Peyer's patch (tissue), 4 donors: Measurements from ENCODE around the gene PGD. TPM values are rescaled to one million over a fixed set of nuclear protein-coding genes. Genes with fewer than 3 reads are reported as not detected.

Source experiments
- DNase-seq, 3 donors: peaks; one replicate each; pipeline ENCODE4 v3.0.0-alpha.2; 2017 to 2019
- H3K27ac ChIP-seq, 4 donors: fragments of 200-600 bp; sonication (generic); one replicate each; pipeline ENCODE4 v1.5.1; 2016 to 2019
- H3K27me3 ChIP-seq, 2 donors: fragments of 200-600 bp; sonication (generic); one replicate each; pipeline ENCODE4 v1.5.1; 2019
- H3K36me3 ChIP-seq, 3 donors: fragments of 200-600 bp; sonication (generic); one replicate each; pipeline ENCODE4 v1.5.1; 2016 to 2019
- H3K4me1 ChIP-seq, 4 donors: fragments of 200-600 bp; sonication (generic); one replicate each; pipeline ENCODE4 v1.5.1; 2016 to 2019
- H3K4me3 ChIP-seq, 4 donors: fragments of 200-600 bp; sonication (generic); 1 replicate in 3 of 4; 2 replicates in 1 of 4; pipeline ENCODE4 v1.5.1; 2016 to 2019; ENCODE audit warnings: mild to moderate bottlenecking in 1 of 4
- H3K9me3 ChIP-seq, 4 donors: fragments of 200-600 bp; sonication (generic); one replicate each; pipeline ENCODE4 v1.5.1; 2016 to 2019; ENCODE audit warnings: mild to moderate bottlenecking in 1 of 4
- POLR2A ChIP-seq, 2 donors: fragments of 450-650 bp; IDR thresholded peaks; one replicate each; pipeline ENCODE4 v1.5.1; 2017; ENCODE audit warnings: antibody characterized with exemption in 2 of 2, mild to moderate bottlenecking in 2 of 2, moderate library complexity in 2 of 2
- total RNA-seq, 4 donors: library from RNA; depleted of rRNA; stranded (reverse); fragments of >200 nt; gene quantifications; one replicate each; pipeline ENCODE4 v1.1.0, GENCODE V29; 2016
- TF ChIP-seq, protein P1 (sequence below), 6 experiments: fragments of 450-650 bp in 4 of 6; fragments of 200-600 bp in 2 of 6; sonication (generic) in 1 of 6; IDR thresholded peaks; one replicate each; pipeline ENCODE4 v1.5.1; 2017 to 2019; ENCODE audit warnings: antibody characterized with exemption in 6 of 6, mild to moderate bottlenecking in 3 of 6, moderate library complexity in 1 of 6

The PGD gene
- total RNA-seq, 4 donors from 2014 or later = 111 to 186 (median 127) TPM

DNA sequence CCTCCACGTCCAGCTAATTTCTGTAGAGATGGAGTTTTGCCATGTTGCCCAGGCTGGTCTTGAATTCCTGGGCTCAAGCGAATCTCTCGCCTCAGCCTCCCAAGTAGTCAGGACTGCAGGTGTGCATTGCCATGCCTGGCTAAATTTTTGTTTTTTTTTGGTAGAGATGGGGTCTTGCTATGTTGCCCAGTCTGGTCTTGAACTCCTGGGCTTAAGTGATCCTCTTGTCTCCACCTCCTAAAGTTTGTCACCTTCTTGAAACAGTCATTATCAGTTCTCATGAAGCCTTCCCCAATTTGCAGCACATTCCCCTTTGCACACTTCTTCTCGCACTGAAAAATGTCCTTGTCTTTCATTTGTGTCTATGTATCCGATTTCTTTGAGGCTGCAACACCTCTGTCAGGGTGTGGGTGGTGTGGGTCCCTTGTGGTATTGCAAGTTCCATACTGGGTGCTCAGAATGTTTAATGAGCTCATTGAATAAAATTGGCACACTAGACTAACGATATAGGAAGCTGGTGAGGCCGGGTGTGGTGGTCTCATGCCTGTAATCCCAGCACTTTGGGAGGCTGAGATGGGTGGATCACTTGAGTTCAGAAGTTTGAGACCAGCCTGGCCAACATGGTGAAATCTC, 48.0 kb downstream of the PGD start:
- H3K27ac ChIP-seq = no peak overlapping the region
- peaks cover 0 to 4% (median 0%) of the 10 kb centered on the region in 4 donors for H3K4me1 ChIP-seq
- TF ChIP-seq, protein P1, sequence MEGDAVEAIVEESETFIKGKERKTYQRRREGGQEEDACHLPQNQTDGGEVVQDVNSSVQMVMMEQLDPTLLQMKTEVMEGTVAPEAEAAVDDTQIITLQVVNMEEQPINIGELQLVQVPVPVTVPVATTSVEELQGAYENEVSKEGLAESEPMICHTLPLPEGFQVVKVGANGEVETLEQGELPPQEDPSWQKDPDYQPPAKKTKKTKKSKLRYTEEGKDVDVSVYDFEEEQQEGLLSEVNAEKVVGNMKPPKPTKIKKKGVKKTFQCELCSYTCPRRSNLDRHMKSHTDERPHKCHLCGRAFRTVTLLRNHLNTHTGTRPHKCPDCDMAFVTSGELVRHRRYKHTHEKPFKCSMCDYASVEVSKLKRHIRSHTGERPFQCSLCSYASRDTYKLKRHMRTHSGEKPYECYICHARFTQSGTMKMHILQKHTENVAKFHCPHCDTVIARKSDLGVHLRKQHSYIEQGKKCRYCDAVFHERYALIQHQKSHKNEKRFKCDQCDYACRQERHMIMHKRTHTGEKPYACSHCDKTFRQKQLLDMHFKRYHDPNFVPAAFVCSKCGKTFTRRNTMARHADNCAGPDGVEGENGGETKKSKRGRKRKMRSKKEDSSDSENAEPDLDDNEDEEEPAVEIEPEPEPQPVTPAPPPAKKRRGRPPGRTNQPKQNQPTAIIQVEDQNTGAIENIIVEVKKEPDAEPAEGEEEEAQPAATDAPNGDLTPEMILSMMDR (IDR thresholded peaks at IDR 0.05) = no peak
- no peak for TF ChIP-seq POLR2A (IDR thresholded peaks at IDR 0.05)
- H3K36me3 ChIP-seq = peaks cover 0 to 6% (median 0%) of the 10 kb centered on the region in 3 donors
- no peak overlapping the region for H3K4me3 ChIP-seq
- no peak for DNase-seq
- no peaks in the 10 kb centered on the region for H3K9me3 ChIP-seq
- H3K27me3 ChIP-seq = no peaks in the 10 kb centered on the region

DNA sequence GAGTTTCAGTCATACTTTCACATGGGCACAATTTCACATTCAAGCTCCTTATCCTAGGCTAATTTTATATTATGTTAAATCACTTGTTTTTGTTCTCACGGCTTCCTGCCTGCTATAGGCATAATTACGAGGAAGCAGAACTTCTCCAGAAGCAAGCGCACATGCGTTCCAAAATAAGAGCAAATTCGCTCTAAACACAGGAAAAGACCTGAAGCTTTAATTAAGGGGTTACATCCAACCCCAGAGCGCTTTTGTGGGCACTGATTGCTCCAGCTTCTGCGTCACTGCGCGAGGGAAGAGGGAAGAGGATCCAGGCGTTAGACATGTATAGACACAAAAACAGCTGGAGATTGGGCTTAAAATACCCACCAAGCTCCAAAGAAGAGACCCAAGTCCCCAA, 50.9 kb downstream of the PGD start, which contains the start of gene CORT:
TSS of gene CORT (plus strand) at position 281 of the 400 bp plus-strand sequence. CDS start 193 bp downstream, outside the sequence.
- Histone ChIP-seq H3K36me3 (peaks cover 0 to under 1% (median 0%) of the 10 kb centered on the region in 3 donors), H3K27ac (no peak within 1 kb of the TSS), H3K4me1 (peaks cover 0 to 4% (median 0%) of the 10 kb centered on the region in 4 donors), H3K4me3 (no peak within 1 kb of the TSS), H3K27me3 (no peaks in the 10 kb centered on the region), H3K9me3 (no peaks in the 10 kb centered on the region)
- TF ChIP-seq, protein P1 (IDR thresholded peaks at IDR 0.05) = no peak
- TF ChIP-seq POLR2A (IDR thresholded peaks at IDR 0.05) = no peak
- no peak for DNase-seq

DNA sequence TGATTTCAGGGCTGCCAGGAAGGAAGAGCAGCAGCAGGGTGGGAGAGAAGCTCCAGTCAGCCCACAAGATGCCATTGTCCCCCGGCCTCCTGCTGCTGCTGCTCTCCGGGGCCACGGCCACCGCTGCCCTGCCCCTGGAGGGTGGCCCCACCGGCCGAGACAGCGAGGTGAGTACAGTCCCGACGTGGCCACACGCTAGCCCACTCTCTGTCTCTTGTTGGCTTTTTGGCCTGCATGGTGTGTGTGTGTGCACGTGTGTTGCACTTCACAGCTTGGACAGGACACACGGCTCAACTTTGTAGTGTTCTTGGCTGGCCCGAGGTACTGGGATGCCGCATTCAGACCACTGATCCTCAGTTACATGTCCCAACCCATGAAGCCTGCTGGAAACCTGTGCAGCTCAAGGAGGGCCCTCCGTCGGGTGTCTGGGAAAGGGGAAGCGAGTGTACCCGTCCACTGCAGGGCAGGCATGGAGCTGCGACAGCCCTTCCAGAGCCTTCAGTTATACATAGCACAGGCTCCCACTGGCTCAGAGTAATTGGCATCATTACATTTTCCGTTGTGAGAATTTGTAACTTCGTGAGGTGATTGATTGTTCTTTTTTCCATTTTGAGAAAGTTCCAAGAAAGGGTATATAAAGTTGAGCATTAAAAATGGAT, 51.4 kb downstream of the PGD start:
- Histone ChIP-seq H3K4me1 (peaks cover 0 to 4% (median 0%) of the 10 kb centered on the region in 4 donors), H3K36me3 (no peaks in the 10 kb centered on the region)
- DNase-seq = no peak

DNA sequence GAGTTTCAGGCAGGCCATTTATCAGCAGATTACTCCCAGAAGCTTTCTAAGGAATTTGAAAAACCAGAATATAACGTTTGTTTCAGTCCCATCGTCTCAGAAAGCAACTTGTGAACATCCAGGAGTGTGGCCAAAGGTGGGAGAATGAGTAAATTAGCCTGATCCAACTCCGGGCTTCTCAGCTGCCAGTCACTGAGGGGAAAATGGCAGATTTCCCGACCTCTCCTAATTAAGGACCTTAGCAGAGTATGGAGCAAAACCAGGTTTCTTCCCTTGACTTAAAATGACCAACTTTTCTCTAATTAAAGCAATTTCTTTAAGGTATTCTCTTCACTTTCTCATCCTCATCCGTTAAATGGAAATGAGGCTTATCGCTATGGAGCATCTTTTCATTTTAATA, 52.0 kb downstream of the PGD start:
- Histone ChIP-seq H3K4me3 (no peak overlapping the region), H3K36me3 (no peaks in the 10 kb centered on the region)
- DNase-seq = no peak

More for the DNA sequence above, 51.4 kb downstream of the PGD start:
- no peaks in the 10 kb centered on the region for H3K9me3 ChIP-seq
- no peak overlapping the region for H3K4me3 ChIP-seq
- TF ChIP-seq POLR2A (IDR thresholded peaks at IDR 0.05) = no peak
- TF ChIP-seq, protein P1 (IDR thresholded peaks at IDR 0.05) = no peak
- H3K27me3 ChIP-seq = no peaks in the 10 kb centered on the region
- no peak overlapping the region for H3K27ac ChIP-seq

DNA sequence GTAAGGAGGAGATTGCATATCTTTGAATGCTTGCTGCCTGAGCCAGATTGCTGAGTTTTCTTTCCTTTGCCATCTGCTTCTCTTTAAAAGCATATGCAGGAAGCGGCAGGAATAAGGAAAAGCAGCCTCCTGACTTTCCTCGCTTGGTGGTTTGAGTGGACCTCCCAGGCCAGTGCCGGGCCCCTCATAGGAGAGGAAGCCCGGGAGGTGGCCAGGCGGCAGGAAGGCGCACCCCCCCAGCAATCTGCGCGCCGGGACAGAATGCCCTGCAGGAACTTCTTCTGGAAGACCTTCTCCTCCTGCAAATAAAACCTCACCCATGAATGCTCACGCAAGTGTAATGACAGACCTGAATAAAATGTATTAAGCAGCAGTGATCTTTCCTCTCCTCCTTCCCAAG, 52.4 kb downstream of the PGD start:
- Histone ChIP-seq H3K4me1 (peaks cover 0 to 4% (median 0%) of the 10 kb centered on the region in 4 donors), H3K27ac (no peak overlapping the region), H3K4me3 (no peak overlapping the region), H3K27me3 (no peaks in the 10 kb centered on the region), H3K36me3 (no peaks in the 10 kb centered on the region), H3K9me3 (no peaks in the 10 kb centered on the region)
- TF ChIP-seq, protein P1 (IDR thresholded peaks at IDR 0.05) = no peak
- no peak for TF ChIP-seq POLR2A (IDR thresholded peaks at IDR 0.05)
- DNase-seq = no peak

More for the DNA sequence above, 52.0 kb downstream of the PGD start:
- Histone ChIP-seq H3K9me3 (no peaks in the 10 kb centered on the region), H3K27ac (no peak overlapping the region), H3K4me1 (peaks cover 0 to 4% (median 0%) of the 10 kb centered on the region in 4 donors), H3K27me3 (no peaks in the 10 kb centered on the region)
- TF ChIP-seq, protein P1 (IDR thresholded peaks at IDR 0.05) = no peak
- TF ChIP-seq POLR2A (IDR thresholded peaks at IDR 0.05) = no peak
